Fibroblast of skin of right quadriceps (primary cell): ENCODE data around the gene TAF8.

Source experiments
- DNase-seq: peaks from one replicate; pipeline ENCODE4 v3.0.0-alpha.2; 2013

Gene TAF8

DNA sequence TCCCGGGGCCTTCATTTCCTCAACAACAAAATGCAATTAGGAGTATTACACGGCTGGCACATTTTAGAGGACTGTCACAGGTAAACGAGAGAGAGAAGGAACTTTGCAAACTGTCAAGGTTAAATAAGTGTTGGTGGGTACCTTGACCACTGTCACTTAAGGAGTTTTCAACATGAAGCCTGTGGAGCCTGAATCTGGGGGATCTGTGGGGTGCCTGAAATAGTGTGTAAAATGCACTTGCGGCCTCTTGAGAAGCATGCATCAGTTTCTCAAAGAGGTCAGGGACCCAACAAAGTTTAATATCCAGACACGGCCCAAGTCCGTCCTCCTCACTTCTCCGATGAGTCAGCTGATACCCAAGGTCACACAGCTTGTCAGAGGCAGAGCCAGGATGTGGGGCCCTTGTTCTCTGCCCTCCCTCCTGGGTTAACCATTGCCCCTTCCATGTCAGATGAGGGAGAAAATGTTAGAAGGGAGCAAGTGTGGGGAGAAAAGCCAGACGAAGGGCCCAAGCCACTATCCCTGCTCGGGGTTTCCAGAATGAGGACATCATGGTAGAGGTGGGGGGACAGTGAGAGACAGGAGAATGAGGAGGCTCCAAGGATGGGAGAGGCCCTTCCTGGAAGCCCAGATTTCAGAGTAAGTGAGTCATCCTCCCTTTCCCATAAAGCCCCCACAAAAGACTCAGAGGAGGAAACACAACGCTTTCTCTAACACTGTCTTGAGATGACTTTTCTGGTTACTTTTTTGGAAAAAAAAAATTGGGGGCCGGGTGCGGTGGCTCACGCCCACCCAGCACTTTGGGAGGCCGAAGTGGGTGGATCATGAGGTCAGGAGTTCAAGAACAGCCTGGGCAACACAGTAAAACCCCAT lies 49.9 kb downstream of the TAF8 start:
- DNase-seq: peak; percentile 80

DNA sequence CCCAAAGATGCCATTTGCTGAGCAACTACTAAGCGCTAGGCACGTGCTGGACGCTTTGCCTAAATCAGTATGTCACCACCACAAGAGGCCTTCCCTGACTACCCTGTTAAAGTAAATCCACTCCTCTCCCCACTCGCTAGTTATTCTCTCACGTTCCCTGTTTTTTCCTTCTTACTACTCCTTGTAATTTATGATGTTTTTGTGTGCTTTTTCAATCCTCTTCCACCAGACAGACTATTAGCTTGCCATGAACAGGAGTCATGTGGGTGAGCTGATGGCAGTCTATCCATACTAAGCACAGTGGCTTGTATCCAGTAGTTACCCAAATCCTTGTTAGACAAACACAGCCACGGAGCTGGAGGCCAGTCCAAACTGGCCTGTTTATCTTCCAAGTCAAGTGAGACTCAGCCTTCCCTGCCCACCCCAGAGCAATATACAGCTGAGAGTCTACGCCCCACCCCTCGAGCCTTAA lies 50.9 kb downstream of the TAF8 start:
- DNase-seq: no peak

DNA sequence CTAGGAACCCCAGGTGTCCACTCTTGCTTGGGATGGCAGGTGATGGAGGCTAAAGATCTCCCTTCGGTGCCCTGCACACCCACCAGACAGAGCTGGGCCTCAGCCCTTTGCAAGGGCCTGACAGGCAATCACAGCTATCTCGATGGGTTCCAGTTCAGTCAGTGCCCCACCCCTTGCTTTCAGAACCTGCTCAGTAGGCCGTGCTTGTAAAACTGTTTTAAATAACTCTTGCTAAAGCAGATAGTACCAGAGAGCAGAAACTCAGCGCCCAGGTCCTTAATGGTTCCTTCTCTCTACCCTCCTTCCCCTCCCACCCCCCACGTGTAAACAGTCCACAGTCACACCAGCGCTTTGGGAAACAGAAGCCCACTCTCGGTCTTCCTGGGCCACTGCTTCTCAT lies 52.9 kb downstream of the TAF8 start:
- DNase-seq: no peak

DNA sequence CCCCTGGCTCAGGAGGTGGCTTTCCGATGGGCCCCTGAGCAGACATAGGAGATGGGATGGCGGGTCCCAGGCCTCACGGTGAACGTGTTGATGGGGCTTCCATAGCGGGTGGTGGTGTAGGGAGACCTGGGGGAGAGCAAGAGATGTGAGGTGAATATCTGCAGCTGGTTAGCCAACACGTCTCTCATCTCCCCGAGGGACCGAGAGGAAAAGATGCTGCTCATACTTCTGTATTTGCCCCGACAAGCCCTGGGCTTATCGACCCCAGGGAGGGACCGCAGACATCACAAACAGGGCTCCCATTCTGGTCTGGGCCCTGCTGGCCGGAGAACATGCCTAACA lies 53.4 kb downstream of the TAF8 start:
- no peak for DNase-seq

DNA sequence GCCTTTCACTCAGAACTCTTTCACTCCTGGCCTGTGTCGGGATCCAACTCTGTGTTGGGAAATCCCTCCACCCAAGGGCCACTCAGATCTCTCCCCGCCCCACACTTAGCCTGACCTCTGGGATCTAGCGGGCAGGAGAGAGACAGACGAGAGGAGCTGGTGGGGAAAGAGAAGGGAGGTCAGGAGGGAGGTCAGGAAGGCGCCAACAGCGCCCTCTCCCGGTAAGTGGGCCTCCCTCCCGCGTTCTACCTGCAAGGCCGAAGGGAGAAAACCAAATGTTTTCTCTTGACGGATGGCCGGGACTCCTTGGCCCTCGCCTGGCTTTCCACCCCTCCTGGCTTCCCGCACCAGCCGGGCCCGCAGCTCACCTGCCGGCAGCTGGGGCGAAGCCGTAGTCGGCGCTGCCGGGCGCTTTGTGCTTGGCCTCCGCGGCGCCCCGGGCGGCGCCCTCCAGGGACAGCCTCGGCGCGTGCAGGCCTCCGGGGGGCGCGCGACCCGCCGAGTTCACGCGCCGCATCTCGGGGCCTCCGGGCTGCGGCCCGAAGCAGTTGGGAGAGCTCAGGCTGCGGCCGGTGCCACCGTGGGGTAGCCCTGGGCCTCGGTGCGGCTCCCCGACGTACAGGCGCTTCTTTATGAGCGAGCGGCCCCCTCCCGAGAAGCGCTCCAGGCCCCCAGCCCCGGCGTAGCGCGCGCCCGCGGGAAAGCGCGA lies 53.9 kb downstream of the TAF8 start:
- DNase-seq: peak; percentile 50

DNA sequence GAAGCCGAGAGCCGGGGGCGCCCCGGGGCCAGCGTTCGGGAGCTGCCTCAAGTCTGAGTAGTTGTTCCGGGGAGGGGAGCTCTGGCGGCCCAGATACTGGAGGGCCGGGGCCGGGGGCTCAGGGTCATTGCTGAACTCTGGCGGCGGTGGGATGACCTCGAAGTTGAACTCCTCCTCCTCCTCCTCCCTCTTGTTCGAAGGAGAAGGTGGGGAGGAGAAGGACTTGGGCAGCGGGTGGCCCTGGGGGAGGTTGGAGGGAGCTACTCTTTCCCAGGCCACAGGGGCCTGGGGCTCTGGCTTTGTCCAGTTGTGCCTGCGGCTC lies 54.4 kb downstream of the TAF8 start:
- no peak for DNase-seq

DNA sequence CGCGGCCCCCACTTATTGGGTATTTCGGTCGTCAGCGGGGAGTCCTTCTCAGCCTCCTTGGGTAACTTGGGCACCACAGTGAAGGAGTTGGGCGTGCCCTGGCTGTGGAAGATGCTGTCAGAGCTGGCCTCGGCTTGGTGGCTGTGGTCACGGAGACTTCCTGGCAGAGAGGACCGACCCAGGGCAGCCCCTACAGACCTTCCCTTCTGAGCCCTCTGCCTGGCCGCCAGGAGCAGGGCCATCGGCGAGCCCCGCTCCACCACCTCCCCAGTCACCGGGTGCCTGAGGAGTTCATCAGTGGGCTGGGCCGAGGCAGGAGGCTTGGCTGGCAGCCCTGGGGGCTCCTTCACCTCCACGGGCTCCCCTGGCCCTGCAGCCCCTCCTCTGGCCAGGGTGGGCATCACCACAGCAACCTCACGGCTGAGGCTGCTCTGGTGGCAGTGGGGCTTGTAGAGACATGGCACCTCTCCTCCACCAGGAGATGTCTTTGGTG lies 54.9 kb downstream of the TAF8 start:
- no peak for DNase-seq

DNA sequence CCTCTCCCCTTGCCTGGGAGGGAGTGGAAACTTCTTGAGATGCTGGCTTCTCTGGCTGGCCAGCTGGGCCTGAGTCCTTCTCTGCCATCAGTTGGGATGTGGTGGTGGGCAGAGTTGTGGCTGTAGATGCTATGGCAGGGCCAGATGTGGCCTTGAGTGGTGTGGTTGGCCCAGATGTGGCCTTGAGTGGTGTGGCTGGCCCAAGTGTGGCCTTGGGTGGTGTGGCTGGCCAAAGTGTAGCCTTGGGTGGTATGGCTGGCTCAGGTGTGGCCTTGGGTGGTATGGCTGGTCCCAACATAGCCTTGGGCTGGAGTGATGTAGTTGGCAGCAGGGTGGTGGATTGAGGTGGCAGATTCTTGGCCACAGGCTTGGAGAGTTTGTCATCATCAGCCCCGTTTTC lies 55.4 kb downstream of the TAF8 start:
- no peak for DNase-seq

DNA sequence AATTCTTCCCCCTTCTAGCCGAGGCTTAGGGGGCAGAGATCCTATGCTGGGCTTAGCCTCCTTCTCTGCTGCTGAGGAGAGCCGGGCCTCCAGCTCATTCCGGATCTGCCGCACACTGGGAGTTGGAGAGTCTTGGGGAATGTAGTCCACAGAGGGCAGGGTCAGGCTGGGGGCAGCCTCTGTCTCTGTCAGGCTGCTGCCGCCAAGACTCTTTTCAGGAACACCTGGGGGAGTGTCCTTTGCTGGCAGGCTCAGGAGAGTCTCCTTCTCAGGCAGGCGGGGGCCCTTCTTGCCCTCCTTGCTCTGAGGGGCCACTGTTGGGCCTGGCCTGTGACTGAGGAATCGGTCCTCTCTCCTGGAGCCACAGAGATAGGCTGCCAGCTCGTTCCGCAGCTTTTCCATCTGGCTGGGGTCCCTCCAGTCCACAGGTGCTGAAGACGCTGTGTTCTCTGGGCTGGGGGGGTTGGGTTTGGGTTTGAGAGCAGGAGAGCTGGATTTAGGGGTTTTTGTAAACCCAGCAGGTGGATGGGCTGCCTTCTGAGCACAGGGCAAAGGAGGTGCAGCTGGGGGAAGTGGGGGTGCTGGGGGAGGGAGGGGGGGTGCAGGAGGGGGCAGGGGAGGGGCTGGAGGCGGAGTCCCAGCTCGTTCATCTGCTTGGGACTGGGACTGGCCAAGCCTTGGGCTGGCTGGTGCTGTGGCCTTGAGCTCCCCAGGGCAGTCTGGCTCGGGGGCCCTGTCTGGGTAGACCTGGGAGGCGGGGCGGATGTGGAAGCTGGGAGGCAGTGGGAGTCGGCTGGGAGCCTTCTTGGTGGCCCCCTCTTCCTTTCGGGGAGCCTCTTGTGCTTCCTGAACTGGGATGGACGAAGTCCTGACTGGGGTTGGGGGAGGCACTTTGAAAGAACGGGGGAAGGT lies 56.0 kb downstream of the TAF8 start:
- DNase-seq: no peak

DNA sequence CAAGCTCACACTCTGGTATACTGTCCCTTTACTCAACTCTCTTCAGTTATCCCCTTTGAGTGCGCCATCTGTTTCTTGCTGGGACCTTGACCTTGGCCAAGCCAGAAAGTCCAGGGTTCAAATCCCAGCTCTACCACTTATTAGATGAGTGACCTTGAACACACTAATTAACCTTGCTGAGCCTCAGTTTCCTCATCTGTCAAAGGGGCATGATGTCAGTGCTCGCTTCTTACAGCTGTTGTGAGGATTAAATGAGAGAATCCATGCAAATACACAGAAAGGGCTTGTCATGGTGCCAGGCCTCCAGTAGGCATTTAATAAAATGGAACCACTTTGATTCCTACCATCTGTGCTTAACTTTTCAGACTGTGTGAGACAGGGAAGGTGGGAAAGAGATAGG lies 57.7 kb downstream of the TAF8 start:
- no peak for DNase-seq

DNA sequence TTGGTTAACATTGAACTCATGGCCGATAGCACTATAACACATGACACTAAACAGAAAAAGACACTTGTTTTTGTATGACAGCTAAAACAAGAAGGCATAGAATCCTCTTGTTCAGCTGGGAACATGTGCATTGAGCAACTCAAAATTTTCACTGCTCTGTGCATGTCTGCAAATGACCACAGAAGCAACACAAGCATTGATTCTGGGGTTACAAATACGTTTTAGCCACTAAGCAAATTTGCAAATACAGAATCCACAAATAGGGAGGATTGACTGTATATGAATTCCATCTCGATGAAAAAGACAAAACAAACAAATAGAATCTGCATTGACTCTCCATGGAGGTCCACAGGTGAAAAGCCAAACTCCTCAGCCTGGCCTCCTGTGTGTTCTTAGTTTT lies 60.4 kb downstream of the TAF8 start:
- no peak for DNase-seq

DNA sequence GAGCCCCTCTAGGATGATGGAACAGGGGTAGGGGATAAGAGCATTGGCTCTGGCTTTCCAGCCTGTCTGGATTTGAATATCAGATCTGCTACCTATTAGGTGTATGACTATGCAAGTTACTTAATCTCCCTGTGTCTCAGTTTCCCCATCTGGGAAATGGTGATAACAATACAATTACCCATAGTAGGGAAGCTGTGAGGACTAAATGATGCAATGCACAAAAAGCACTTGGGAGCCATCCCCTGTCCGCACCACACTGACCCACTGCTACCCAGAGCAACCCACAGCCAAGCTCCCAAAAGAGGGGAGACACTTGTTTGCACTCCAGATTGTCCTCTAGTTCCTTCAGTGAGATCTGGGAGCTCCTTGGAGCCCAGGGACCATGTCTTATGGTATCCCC lies 62.0 kb downstream of the TAF8 start:
- DNase-seq: no peak

DNA sequence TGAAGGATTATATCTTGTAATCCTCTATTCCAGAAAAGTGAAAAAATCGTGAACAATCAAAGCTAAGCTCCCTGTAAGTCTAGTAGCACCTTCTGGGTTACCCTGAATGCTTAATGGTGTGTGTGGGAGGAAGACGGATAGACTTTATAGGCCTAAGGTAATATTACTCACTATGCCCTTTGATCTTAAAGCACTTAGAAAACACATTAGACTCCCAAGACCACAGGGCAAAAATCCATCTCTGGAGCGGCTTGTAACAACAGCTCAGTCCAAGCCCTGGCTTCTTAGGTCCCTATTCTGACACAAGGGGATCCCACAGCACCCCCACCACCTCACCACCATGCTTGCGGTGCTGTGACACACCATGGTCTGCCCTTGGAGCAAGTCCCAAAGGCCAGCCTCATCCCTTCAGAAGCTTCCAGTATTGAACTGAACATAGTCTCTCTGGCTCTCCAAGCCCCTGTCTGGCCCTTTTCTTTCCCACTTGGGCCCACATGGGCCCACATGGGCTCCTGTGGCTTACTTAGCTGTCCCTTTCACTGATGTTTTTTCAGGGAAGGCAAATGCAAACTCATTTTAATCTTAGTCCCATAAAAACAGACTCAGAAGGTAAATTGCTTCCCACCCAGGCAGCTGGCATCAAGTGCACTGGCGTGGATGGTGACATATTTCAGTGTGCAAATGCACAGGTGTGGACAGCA lies 63.8 kb downstream of the TAF8 start:
- no peak for DNase-seq

DNA sequence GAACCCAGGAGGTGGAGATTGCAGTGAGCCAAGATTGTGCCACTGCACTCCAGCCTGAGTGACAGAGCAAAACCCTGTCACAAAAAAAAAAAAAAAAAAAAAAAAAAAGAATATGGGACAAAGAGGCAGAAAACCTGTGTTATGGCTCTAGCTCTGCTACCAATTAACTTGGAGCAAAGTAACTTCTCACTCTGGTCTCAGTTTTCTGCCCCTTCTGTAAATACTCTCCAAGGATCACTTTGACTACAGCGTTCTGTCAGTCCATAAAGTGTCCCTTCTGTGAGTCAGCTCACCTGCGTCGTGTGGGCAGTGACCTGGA lies 67.5 kb downstream of the TAF8 start:
- DNase-seq: no peak

DNA sequence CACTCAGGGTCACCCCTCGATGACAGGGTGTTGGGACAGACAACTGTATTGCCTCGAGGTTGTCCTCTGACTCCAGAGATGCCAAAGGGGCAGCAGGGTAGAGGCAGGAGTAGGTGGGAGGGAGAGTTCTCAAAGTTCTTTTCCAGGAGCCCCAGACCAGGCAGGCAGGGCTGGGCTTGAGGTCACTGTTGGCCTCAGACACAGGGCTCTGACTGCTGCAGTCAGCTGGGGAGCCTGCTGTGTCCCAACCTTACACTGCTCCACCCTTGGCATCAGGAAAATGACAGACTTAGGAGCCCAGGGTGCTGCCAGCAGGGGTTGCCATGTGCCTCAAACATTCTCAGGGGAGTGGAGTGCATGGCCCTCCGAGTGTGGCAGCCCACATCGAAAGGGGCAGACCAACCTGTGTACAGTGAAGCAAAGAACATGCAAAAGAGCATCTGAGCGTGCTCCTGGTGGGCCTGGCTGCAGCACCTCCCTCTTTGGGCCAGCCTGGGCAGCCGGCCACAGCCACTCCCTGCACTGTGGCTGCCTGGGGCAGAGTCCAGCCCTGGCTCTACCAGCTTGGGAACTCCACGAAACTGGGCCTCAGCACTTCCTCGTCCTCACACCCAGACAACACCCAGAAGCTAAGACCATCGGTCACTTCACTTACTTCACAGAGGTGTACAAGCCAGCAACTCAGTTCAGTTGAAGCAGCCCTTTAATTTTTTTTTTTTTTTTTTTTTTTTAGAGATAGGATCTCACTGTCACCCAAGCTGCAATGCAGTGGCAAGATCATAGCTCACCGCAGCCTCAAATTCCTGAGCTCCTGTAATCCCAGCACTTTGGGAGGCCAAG lies 68.1 kb downstream of the TAF8 start:
- no peak for DNase-seq

DNA sequence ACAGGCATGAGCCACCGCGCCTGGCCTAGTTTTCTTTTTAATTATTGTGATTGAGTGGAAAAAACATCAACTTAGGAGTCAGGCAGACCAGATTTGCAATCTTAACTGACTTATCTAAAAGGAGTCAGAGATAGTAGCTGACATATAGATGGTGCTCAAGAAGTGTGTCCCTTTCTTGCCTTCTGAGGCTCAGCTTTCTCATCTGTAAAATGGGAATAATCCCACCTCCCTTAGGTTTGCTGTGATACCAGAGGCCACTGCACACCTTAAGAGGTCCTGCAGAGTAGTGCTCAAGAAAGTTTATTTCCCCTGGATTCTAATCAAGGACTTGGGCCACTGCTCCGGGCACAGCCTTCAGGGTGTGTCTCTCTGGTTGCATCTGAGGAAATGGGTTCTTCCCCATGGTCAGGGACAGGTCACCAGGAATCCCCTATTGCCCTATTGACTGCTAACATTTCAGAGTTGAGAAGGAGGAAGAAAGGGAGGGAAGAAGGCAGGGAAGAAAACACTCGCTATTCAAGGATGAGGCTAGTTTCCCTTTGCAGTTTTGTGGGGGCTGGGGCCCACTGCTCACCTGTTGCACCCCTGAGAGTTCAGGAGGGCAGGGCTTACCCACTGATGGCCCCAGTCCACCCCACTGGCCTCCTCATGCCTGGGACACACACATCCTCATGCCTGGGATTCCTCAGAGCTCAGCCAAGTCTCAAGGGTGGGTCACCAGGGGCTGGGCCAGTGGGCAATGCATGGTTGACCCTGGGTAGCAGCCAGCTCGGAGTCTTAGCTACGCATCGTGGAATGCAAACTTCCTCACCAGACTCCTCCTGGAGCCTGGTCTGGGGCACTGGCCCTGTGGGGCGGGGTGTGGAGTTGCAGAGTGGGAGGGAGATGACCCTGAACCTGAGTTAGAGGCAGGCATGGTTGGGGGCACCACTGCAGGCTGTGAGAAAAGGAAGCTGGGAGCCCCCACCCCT lies 70.9 kb downstream of the TAF8 start:
- no peak for DNase-seq

DNA sequence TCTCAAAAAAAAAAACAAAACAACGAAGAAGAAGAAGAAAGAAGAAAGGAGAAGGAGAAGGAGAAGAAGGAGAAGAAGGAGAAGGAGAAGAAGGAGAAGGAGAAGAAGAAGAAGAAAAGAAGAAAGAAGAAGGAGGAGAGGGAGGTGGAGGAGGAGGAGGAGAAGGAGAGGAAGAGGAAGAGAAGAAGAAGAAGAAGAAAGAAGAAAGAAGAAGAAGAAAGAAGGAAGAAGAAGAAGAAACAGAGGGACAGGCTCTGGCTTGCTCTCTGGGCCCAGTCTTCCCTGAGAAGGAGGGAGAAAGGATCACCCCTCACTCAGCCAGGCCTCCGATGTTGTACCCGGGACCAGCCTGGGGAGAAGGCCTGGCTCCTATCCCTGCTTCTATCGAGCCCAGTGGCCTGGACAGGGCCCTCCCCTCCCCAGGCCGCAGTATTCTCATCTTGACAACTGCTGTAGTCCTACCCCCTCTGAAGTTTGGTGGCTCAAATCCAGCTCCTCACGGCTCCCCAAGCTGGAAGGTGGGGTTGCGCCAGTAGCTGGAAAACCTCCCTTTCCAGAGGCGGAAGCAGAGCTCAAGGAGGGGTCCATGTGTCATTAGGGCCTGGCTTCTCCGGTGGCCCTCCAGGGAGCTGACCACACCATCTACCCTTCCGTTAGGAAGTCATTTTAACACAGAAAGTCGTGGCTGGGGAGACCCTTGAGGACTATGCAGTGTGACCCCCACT lies 73.2 kb downstream of the TAF8 start:
- DNase-seq: no peak

DNA sequence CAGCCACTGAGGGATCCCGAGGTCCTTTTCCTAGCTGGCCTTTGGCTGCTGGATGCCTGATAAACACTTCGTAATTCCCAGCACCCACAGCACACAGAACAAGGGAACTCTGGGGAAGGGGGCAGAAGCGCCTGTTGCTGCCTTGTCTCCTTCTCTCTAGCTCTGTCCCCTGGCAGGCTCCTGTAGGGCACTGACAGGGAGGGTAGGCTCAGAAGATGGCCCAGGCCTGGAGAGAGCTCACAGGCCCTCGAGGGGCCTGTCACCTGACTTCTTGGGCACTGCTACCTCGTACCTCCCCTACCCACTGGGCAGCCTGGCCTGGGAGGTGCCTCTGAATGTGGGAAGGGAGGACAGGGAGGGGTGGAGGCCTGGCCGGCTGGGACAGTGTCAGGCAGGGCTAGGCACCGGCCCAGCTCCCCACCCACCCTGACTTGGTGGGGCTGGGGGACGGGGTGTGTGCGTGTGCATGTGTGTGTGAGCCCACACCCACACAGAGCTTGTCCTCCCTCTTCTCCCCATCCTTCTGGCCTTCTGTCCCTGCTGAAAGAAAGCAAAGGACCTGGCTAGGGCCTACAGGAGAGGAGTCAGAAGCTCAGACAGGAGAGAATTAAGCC lies 74.0 kb downstream of the TAF8 start:
- no peak for DNase-seq

DNA sequence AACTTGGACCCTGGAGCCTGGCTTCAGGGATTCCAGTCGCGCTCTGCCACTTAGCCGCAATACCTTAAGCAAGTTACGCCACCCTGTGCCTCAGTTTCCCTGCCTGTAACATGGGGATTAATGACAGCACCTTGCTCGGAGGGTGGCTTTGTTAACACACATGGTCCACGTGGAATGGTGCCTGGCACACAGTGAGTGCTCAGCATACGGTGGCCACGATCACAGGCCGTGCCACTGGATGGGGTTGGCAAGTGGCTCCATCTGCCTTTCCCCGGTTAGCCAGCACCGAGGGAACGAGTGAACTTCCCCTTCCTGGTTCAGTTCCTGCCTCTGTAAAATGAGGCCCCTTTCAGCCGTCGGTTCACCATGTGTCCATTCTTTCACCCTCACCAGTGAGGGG lies 74.9 kb downstream of the TAF8 start:
- DNase-seq: no peak

DNA sequence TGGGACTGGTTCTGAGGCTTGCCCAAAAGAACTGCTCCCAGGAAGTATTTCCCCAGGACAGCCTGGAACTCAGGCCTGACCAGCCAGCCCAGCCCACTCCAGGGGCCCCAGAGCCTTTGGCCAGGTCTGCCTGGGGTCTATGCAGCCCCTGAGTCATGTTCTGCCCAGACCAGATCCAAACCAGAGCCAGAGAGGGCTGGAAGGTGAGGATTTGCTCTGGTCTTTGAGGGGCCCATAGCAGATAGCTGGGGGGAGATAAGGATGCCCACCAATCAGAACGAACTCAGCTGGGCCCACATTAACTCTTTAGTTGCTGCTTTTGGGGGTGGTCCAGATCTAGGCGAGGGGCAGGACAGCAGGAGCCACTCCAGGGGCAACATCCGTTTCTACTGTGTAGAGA lies 75.3 kb downstream of the TAF8 start:
- DNase-seq: no peak
